Cardiac septum (tissue), 1 donor: ENCODE results near the gene ITGA11. TPM values are rescaled to one million over a fixed set of nuclear protein-coding genes. Genes with fewer than 3 reads are reported as not detected.

Experiments used
- DNase-seq: peaks from one replicate; pipeline ENCODE4 v3.0.0-alpha.2; 2020; ENCODE audit warnings: low spot score
- intact Hi-C: fragments of 100-400 bp; cut with DNase I; formaldehyde crosslinking; loops from one replicate; pipeline ENCODE4 v1.14.0; 2022
- total RNA-seq: library from RNA; stranded (reverse); fragmentation: NEBNext Ultra II Directional; extraction: Animal tissue kit (Norgen Biotek cat#: 25700); gene quantifications from one replicate; pipeline ENCODE4 v1.2.1, GENCODE V29; 2021
- donor health status: DM: no; HTN: no; CAD: no.

Gene ITGA11
- total RNA-seq, 1 donor from 2014 or later, result 9.3 TPM

DNA sequence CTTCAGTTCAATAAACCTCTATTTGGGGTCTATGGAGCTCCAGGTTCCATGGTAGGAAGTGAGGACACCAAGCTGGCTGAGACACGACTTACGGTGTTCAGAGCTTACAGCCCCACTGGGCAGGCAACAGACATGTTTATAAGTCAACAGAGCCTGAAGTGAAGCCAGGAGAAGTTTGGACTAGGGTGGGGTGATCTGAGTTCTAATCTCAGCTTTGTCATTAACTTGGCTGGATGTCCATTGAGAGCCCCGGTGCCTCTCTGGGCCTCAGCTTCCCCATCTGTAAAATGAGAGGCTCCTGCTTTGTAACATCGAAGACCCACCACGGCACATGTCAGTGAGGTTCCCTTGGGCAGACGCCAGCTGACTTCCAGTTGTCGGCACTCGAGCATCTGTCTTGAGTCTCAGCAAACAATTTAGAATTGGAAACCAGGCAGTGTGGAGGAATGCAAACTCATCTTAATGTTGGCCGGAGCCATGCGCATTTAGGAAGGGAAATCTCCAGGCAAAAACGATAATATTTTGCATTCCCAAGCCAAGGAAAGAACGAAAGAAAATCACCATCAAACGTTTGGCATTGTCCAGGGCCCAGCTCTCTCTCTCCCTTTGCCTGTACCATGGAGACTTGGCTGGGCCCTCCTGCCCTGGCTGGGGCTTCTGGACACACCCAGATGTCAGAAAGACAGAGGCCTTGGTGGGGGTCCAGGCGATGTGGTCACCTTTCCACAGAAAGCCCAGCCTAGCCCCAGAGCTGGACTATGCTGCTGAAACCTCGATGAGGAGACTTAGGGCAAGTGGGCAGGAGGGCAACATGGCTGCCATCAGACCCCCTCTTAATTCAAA, 18.4 kb downstream of the ITGA11 start:
- intact Hi-C loops, result no loop called here
- DNase-seq, result peak; percentile 49

DNA sequence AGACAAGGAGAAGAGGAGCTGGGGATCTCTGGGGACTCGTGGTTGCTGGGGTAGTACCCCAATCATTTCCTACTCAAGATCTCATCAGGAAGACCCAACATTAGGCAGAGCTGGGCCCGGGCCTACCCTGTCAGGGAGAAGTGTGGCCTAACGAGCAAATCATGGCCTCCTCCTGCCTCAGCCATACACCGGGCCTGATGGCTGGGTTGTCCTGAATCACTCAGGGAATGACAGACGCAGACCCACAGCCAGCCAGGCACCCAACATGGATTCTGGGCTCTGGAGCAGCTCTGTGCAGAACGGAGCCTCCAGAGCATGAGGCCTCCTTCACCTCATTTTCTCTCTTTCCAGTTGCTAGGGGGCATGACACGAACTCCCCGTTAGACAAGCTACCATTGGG, 19.7 kb downstream of the ITGA11 start:
- peak; percentile 67 for DNase-seq
- intact Hi-C loops, result no loop called here

DNA sequence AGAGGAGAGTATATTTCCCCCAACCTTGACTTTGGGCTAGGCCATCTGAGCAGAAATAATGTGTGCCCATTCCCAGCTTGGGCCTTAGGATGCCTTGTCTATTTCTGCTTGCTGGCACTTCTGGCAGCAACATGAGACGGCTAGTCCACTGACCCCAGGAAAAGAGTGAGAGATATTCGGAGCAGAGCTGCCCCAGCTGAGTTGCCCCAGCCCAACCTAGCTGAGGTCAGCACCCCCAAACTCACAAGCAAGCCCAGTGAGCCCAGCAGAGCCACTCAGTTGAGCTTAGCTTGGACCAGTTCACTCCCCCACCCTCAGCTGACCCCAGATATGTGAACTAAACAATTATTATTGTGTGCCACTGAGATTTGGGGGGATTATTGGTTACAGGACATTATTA, 20.2 kb downstream of the ITGA11 start:
- peak; percentile 56 for DNase-seq
- intact Hi-C loops, result no loop called here

GRCh38 chr15:68411343-68411675, 20.7 kb downstream of the ITGA11 start:
- DNase-seq, result peak; percentile 44
- intact Hi-C loops, result no loop called here

- intact Hi-C loops, result no loop called here
- DNase-seq, result peak; percentile 22
These were observed 21.3 kb downstream of the ITGA11 start for GRCh38 chr15:68410466-68411342.

DNA sequence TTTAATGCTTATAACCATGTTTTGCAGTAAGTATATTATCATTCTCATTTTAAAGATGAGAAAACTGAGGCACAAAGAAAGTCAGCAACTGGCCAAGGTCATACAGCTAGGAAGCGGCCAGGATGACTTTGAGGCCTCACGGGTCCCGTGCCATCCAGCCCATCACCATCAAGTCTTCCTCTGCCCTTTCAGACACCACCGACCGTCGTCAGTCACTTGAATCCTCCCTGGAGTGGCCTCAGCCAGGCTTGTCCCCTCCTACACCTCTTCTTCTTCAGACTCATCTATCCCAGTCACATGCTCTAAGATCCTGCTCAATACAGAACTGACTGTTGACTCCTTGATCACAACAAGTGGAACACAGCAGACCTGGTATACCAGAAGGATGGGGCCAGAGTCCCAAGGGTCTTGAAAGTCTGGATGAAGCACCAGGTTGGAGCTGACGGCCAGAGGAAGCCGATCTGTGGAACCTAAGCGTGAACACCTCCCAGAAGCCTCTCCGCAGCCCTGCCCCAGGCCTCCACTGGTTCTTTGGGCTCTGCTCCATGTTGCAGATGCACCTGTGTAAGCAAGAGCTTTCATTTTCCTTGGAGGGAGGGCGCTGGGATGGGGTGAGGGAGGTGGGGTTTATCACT, 22.1 kb downstream of the ITGA11 start:
- DNase-seq, result peak; percentile 64

DNA sequence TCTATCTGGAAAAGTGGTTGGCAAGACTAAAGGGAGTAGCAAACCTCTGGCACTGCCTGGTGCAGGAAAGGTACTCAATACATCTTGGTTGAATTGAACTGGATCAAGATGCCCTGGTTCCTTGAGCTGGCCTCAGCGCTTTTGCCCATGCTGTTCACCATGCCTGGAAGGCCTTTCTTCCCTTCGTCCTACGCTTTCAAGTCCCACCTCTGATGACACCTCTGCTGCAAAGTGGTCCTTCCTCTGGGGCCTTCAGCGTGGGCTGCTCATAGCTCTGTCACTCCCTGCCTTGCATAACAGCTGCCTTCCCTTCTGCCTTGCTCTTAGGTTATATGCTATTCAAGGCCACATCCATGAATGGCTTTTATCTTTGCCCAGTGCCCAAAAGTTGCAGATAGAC, 23.0 kb downstream of the ITGA11 start:
- peak; percentile 39 for DNase-seq
- intact Hi-C loops, result no loop called here

More for the DNA sequence above, 22.1 kb downstream of the ITGA11 start:
- intact Hi-C loops, result no loop called here

DNA sequence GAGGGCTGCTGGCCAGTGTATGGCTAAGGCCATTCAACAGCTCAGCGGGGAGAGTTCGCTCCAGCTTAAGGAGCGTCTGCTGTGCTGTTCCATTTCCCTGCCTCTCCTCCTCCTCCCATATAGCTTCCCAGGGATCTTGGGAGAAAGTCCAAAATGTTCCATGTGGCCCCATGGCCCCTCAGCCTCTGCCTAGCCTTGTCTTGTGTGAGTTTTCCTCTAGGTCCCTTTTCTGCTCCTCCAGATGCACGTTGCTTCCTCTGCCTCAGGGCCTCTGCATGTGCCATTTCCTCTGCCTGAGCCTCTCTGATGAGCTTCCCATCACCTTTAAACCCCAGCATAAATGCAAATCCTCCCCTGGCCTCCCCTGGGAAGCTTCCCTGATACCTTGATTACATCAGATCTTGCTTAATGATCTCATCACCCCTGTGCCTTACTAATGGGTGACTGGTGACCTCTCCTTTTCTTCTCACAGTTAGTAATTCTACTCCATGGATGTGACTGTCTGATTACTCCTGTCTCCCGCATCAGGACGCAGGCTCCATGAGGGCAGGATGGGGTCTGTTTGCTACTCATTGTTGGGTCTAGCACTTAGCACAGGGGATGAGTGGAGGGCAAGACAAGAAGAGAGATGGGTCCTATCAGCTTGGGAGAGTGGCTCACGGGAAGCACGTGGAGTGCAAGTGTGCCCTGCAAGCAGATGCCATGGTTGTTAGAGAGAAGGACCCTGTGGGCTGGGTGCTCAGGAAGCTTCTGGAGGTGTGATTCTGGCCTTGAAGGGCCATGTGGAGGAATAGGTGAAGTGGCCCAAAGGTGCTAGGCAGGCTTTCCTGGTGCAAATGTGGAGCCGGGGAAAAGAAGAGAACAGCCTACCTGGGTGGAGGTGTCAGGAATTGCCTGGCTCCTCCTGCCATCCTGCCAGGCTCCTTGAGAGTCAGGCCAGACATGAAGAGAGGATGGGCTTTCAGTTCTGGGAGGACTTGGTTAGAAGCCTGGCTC, 23.8 kb downstream of the ITGA11 start:
- intact Hi-C loops, result no loop called here
- peak; percentile 38 for DNase-seq

- intact Hi-C loops, result no loop called here
- DNase-seq, result peak; percentile 63
These were observed 24.6 kb downstream of the ITGA11 start for GRCh38 chr15:68407141-68407885.

DNA sequence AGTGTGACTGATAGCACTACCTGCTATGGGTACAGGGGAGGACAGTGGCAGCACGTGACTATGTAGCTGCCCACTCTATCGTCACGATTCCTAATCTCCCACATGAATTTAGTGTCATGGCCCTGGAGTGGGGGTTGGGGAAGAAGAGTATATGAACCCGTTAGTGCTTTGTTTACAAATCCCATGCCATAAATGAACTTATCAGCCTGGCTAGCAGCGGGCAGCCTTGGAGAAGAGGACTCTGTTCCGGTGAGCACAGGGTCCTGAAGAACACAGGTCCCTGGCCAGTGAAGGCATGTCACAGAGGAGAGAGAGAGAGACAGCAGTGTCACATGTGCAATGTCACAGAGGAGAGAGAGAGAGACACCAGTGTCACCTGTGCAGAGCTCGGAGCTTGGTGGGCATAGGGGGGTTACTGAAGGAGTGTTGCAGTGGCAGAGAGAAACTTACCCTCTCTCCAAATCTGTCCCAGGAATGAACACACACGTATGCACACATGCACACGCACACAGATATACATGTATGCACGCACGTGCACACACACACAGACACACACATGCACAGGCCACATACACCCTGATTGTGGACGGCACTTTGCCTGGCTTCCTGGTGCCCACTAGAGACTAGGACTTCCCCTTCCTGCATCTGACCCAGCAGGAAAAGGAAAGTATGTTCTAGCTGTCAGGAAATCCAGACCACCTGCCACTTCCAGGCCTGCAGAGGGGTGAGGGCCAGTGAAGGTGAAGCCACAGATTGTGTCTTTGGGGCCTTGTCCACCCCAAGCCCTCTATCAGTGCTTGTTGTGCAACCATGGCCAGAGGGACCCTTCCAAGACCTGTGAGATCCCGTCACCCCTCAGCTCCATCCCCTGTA, 26.3 kb downstream of the ITGA11 start:
- peak; percentile 10 for DNase-seq
- intact Hi-C loops, result no loop called here

- intact Hi-C loops, result no loop called here
- DNase-seq, result peak; percentile 20
These were observed 27.7 kb downstream of the ITGA11 start for GRCh38 chr15:68404056-68404798.

DNA sequence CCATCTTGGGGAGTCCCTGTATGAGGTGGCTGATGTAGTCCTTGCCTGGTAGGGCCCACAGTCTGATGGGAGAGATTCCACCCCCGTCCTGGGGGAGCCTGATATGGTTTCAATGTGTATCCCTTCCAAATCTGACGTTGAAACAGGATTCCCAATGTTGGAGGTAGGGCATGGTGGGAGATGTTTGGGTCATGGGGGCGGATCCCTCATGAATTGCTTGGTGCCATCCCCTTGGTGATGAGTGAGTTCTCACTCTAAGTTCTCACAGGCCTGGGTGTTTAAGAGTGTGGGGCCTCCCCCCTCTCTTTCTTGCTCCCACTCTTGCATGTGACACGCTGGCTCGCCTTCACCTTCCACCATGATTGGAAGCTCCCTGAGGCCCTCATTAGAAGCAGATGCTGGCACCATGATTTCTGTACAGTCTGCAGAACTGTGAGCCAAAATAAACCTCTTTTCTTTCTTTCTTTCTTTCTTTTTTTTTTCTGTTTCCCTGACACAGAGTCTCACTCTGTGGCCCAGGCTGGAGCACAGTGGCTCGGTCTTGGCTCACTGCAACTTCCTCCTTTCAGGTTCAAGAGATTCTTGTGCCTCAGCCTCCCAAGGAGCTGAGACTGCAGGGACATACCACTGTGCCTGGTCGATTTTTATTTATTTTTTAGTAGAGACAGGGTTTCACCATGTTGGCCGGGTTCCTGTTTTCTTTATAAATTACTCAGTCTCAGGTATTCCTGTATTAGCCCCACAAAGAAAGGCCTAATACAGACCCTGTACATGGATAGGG, 28.6 kb downstream of the ITGA11 start:
- peak; percentile 29 for DNase-seq
- intact Hi-C loops, result no loop called here

DNA sequence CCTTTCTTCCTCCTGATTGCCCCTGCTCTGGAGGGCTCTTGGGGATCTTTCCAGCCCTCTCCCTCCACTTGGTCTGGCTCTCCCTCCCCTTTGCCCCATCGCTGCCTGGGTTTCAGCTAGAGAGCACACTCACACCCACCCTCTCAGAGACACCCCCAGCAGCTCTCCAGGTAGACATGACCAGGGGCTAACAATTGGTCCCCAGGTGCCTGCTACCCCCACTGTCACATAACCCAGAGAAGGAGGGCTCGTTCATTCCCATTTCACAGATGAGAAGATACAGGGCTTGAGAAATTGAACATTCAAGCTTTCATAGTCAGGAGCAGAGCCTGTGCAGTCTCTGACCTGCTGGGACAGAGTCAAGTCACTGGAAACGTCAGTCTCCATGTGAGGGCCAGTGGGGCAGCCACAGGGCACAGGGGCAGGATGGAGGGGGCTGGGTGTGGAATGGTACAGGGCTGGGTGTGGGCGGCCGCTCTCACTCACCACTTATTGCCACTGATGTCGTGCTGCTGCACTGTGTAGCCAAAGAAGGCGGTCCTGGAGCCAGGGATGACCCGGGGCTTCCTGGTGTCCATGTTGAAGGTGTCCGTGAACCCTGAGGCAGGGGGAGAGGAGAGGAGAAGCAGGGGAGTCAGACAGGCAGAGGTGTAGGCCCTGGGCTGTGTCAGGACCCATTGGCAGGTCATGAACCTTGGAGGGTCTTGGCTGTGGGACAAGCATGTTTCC, 29.4 kb downstream of the ITGA11 start:
- intact Hi-C loops, result no loop called here
- peak; percentile 63 for DNase-seq

- intact Hi-C loops, result no loop called here
- DNase-seq, result peak; percentile 7
These were observed 30.2 kb downstream of the ITGA11 start for GRCh38 chr15:68401496-68402431.
